Epithelial cell of alveolus of lung (primary cell): ENCODE measurements around the gene ABHD2. TPM values are rescaled to one million over a fixed set of nuclear protein-coding genes. Genes with fewer than 3 reads are reported as not detected.

Experiments used
- total RNA-seq: library from RNA; depleted of rRNA; stranded (reverse); fragments of >200 nt; gene quantifications from 2 replicates; pipeline ENCODE4 v1.2.1, GENCODE V29; 2015

The ABHD2 gene
- 37.4 and 47.3 TPM in 2 replicates for total RNA-seq

GRCh38 chr15:89087830-89088604 is at the start of gene ABHD2:
ABHD2 (plus strand) TSS chr15:89088456; CDS start chr15:89116328, 27,872 bp downstream.

GRCh38 chr15:89221543-89221942 is 133.3 kb downstream of the ABHD2 start, which contains the start of gene RLBP1:
RLBP1 (minus strand) TSS chr15:89221579; CDS start chr15:89218975, 2,604 bp downstream.

GRCh38 chr15:89243691-89244573 is 155.7 kb downstream of the ABHD2 start, which contains the start of gene FANCI:
FANCI (plus strand) TSS chr15:89243979; CDS start chr15:89247648, 3,669 bp downstream.

Other genes with a start within 250 kb of the ABHD2 start
- gene HAPLN3, start 192.9 kb upstream of the ABHD2 start, total RNA-seq = 10.9 and 11.0 TPM in 2 replicates
- 162 and 184 TPM in 2 replicates for gene MFGE8, start 175.1 kb upstream of the ABHD2 start, total RNA-seq
- gene RLBP1, start 133.1 kb downstream of the ABHD2 start, total RNA-seq = not detected in 2 replicates
- 5.5 and 18.1 TPM in 2 replicates for gene FANCI, start 155.5 kb downstream of the ABHD2 start, total RNA-seq
- 64.4 and 65.2 TPM in 2 replicates for gene POLG, start 246.4 kb downstream of the ABHD2 start, total RNA-seq